HG02938 (cell line): ENCODE data around the gene LRRC43.

Experiments used
- ATAC-seq: cut with Tn5 transposase; IDR thresholded peaks from one replicate; pipeline ENCODE4 v1.9.1; 2021; ENCODE audit warnings: mild to moderate bottlenecking, moderate library complexity; ENCODE audit not compliant: unreplicated experiment

Gene LRRC43

DNA sequence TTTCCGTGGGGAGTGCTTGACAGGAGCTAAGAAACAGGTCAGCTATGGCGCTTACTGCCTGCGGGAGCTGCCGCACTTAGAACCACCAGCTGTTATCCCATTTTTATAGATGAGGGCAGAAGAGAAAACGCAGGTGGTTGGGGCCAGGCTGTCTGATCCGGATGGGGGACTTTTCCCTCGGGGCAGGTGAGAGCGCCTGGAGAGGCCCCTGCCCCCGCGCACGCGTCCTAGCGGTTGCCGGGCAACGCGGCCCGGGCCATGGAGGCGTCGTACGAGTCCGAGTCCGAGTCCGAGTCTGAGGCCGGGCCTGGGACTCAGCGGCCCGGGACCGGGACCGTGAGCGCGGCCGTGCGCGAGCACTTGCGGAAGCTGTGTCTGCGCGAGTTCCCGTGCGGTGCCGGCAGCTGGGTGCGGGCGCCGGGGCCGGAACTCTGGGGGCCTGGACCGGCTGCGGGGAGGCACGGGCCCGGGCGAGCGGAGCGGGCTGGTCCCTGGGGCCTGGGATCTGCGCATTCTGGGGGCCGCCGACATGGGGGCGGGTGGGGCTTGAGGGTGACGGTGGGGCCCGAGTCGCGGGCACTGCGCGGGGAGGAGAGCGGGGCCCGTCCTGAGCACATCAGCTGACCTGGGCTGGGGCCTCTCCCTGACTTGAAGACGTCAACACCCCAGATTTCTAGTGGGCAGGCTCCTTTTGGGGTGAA is at the start of gene LRRC43:
Gene LRRC43, plus strand, starts transcription at position 237 of the 701 bp plus-strand sequence. Its CDS starts 22 bp downstream, at position 259.
- ATAC-seq = no peak

- no peak for ATAC-seq
These were observed 49.6 kb upstream of the LRRC43 start for GRCh38 chr12:122133192-122133950.

- ATAC-seq = no peak
These were observed 47.4 kb upstream of the LRRC43 start for GRCh38 chr12:122135437-122136031.

GRCh38 chr12:122137229-122137628 is 45.7 kb upstream of the LRRC43 start:
- no peak for ATAC-seq

DNA sequence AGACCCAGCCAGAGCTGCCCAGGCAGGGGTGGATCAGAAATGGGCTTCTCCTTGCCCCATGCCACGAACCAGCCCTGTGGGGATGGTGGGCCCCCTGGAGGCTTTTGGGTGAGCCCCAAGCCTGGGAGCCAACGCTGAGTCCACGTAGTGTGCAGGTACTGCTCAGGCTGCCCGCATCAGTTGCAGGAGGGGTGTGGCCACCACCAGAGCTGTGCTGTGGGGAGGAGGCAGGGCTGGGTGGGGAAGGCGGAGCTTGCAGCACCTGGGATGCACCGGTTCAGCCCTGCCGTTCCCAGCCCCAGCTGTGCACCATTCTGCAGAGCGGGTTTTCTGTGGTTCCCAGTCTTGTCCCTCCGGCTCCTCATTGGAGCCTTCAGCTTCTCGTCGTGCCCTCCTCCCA is 45.2 kb upstream of the LRRC43 start:
- no peak for ATAC-seq

DNA sequence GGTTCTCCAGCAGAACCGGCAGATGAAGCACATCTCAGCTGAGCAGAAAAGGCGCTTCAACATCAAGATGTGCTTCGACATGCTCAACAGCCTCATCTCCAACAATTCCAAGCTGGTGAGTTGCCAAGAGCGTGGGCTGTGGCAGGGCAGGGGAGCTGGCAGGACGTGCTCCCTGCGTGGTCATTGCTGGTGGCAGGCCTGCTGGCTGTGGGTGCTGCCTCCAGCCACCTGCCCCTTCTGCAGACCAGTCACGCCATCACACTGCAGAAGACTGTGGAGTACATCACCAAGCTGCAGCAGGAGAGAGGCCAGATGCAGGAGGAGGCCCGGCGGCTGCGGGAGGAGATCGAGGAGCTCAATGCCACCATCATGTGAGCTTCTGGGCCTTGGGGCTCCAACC is 44.7 kb upstream of the LRRC43 start:
- no peak for ATAC-seq

GRCh38 chr12:122138616-122139015 is 44.3 kb upstream of the LRRC43 start:
- no peak for ATAC-seq

DNA sequence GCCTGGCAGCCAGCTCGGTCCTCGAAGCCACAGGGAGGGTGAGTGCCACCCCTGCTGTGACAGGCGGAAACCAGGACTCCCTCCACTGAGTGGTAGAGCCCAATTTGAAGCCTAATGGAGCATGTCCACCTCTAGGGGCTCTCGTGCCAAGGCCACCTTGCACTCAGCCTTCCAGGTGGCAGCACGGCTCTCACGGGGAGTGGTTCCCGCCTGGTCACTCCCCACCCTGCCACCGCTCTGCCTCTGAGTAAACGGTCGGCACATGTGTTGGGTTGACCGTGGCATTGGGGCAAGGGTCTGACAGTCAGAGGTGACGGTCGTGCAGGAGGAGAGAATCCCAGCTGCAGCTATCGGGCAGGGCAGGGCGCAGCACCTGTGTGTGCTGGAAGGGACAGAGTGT is 43.7 kb upstream of the LRRC43 start:
- ATAC-seq = no peak

DNA sequence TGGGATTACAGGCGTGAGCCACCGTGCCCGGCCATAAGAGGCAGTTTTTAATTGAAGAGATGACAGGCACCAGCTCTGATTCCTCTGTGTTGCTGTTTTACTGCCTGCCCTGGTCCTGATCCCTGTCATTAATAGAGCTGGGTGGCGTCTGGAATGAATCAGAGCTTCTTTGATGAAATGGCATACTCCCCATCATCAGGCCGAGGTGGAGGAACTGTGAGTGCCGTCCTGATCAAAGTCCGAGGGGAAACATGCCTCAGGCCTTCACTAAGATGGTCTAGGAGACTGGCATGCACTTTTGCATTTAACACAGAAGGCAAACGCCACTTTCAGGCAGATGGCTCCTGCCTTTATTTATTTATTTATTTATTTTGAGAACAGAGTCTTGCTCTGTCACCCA is 43.0 kb upstream of the LRRC43 start:
- no peak for ATAC-seq

- ATAC-seq = no peak
These were observed 42.3 kb upstream of the LRRC43 start for GRCh38 chr12:122140467-122141257.

GRCh38 chr12:122141911-122142725 is 40.8 kb upstream of the LRRC43 start:
- ATAC-seq = no peak

- no peak for ATAC-seq
These were observed 40.1 kb upstream of the LRRC43 start for GRCh38 chr12:122142857-122143256.

- ATAC-seq = no peak
These were observed 38.0 kb upstream of the LRRC43 start for GRCh38 chr12:122144885-122145284.

- ATAC-seq = no peak
These were observed 37.2 kb upstream of the LRRC43 start for GRCh38 chr12:122145505-122146330.

DNA sequence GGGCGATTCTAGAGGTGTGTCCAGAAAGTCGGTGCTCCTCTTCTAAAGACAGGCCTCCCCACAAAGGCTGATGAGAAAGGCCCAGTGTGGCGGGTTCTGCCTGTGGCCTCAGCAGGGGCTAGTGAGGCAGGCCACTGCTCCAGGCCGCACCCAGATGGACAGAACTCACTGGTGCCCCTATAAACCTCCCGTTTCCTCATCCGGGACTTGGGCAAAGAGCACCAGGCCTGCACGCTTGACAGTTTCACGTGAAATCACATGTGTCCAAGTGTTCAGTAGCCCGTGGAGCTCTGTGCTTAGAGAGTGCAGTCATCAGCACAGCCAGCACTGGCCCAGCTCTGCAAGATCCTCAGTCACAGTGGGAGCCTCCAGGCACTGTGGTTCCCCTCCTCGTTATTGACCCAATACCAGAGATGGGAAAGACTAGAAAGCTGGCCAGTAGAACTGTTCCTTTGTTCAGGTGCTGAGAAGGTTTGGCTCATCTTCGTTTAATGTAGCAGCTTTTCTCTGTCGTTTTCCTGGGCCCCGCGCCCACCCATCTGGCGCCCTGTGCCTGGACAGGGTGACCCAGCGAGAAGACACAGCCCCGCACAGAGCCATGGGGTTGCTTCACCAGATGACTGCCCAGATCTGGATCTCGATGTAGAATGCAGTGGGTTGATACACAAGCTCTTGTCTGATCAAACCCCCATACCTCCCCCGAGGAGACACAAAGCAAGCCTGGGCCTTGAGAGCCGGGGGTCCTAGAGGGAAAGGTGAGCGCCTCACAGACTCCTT is 35.2 kb upstream of the LRRC43 start:
- no peak for ATAC-seq

DNA sequence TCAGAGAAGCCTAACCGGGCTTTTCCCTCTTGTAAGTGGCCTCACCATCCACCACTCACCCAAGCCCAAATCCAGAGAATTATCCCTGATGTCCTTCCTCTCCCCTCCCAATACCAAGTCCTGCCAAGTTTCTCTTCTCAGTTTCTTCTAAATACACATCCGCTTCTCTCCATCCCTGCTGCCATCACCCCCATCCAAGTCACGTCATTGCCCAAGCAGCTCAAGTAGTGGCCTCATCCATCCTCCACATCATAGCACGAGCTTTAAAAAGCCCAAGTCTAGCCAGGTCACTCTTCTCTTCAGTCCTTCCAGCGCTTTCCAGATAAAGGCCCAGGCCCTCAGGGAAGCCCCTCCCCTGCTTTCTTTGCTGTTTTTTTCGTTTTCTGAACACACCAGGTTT is 34.3 kb upstream of the LRRC43 start:
- no peak for ATAC-seq

DNA sequence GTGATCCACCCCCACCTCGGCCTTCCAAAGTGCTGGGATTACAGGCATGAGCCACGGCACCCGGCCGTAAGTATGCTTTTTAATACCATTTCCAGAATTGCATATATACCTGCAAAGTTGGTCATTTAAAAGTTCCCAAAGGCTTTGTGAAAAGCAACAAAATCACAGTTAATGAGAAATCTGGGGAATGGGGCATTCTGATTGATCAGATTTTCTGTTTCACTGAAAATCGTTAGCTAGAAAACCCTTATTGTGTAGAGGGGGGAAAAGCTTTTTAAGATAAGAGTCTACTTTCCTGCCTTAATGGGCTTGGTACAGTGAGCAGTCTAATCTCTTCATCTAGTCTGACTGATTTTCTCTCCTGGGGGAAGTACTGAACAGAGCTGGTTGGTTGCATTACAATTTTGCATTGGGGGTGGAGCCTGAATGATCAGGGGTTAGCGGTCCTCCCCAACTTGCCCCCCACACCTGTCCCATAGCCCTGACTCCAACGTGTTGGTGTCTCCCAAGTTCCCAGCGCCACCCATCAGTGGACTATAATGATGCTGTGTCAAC is 32.7 kb upstream of the LRRC43 start:
- ATAC-seq = no peak

DNA sequence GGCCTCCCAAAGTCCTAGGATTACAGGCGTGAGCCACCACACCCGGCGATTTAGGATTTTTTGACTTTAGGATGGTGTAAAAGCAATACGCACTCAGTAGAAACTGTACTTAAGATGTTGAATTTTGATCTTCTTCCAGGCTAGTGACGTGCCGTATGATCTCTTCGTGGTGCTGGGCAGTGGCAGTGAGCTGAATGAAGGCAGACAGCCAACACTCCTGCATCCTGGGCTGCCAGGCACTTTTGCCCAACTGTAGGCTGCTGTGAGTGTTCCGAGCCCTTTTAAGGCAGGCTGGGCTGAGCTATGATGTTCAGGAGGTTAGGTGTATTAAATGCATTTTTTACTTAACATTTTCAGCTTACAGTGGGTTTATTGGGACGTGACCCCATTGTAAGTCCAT is 30.2 kb upstream of the LRRC43 start:
- no peak for ATAC-seq
